HG02623 (cell line): ENCODE measurements around the gene USP10.
A peak's percentile ranks its signal among the peaks of the same experiment; 100 is the strongest.

Experiments
- ATAC-seq: cut with Tn5 transposase; IDR thresholded peaks from one replicate; pipeline ENCODE4 v1.9.1; 2021; ENCODE audit warnings: moderate library complexity; ENCODE audit not compliant: unreplicated experiment

USP10 gene

GRCh38 chr16:84699147-84699711, 571 bp upstream of the USP10 start:
- ATAC-seq: peak; percentile 18

GRCh38 chr16:84700446-84701300, 873 bp downstream of the USP10 start:
- ATAC-seq: peak; percentile 14

- ATAC-seq: no peak
These were observed 3.9 kb downstream of the USP10 start for GRCh38 chr16:84703681-84704080.

- no peak for ATAC-seq
These were observed 4.5 kb downstream of the USP10 start for GRCh38 chr16:84704253-84704652.

GRCh38 chr16:84706856-84707255, 7.1 kb downstream of the USP10 start:
- no peak for ATAC-seq

GRCh38 chr16:84709609-84710008, 9.8 kb downstream of the USP10 start:
- ATAC-seq: no peak

- no peak for ATAC-seq
These were observed 10.9 kb downstream of the USP10 start for GRCh38 chr16:84710686-84711085.

GRCh38 chr16:84712138-84712671, 12.4 kb downstream of the USP10 start:
- ATAC-seq: no peak

- ATAC-seq: no peak
These were observed 13.3 kb downstream of the USP10 start for GRCh38 chr16:84712801-84713775.

GRCh38 chr16:84714028-84714427, 14.2 kb downstream of the USP10 start:
- ATAC-seq: no peak

- ATAC-seq: no peak
These were observed 15.6 kb downstream of the USP10 start for GRCh38 chr16:84715424-84715823.

- ATAC-seq: no peak
These were observed 16.1 kb downstream of the USP10 start for GRCh38 chr16:84715854-84716253.

- no peak for ATAC-seq
These were observed 16.9 kb downstream of the USP10 start for GRCh38 chr16:84716740-84717139.

- no peak for ATAC-seq
These were observed 17.7 kb downstream of the USP10 start for GRCh38 chr16:84717484-84717883.

GRCh38 chr16:84720177-84720579, 20.4 kb downstream of the USP10 start:
- ATAC-seq: no peak

- no peak for ATAC-seq
These were observed 22.3 kb downstream of the USP10 start for GRCh38 chr16:84722068-84722467.

GRCh38 chr16:84723906-84724305, 24.1 kb downstream of the USP10 start:
- ATAC-seq: no peak

- ATAC-seq: no peak
These were observed 25.0 kb downstream of the USP10 start for GRCh38 chr16:84724606-84725309.

GRCh38 chr16:84725481-84726078, 25.8 kb downstream of the USP10 start:
- no peak for ATAC-seq

- ATAC-seq: no peak
These were observed 26.4 kb downstream of the USP10 start for GRCh38 chr16:84726079-84726668.
